OCI-LY7 (cell line): ENCODE results near the gene HBA2. TPM values are rescaled to one million over a fixed set of nuclear protein-coding genes. Genes with fewer than 3 reads are reported as not detected.
"Not testable (repeated sequence)": the region's sequence is repeated elsewhere in the genome, so short reads cannot be mapped to it uniquely, and the experiment has no call there.

ENCODE experiments used
- BruUV-seq: library from RNA; stranded (reverse); fragments of 400-500 nt; replicated peaks from 2 replicates; lab custom pipeline; 2021; lab: Mats Ljungman, UMichigan
- CTCF ChIA-PET: fragments of 300-600 bp; sonication (Branson Sonifier 250); formaldehyde crosslinking; loops from one replicate; lab custom pipeline; 2022; ENCODE audit warnings: antibody characterized with exemption; ENCODE audit not compliant: unreplicated experiment; lab: Charles Lee
- POLR2A ChIA-PET: fragments of 300-600 bp; sonication (Branson Sonifier 250); formaldehyde crosslinking; loops from one replicate; lab custom pipeline; 2022; ENCODE audit warnings: antibody characterized with exemption; lab: Charles Lee
- DNase-seq: peaks from one replicate; pipeline ENCODE4 v3.0.0-alpha.2; 2015; ENCODE audit warnings: low spot score
- H2AFZ ChIP-seq: fragments of 200-600 bp; sonication (generic), shearing (Covaris generic); 2 replicates; pipeline ENCODE4 v1.6.1; 2014; ENCODE audit warnings: mild to moderate bottlenecking, antibody characterized with exemption, low read length, moderate library complexity
- H3K27ac ChIP-seq: fragments of 200-600 bp; sonication (generic); 2 replicates; pipeline ENCODE4 v1.5.1; 2014; ENCODE audit warnings: mixed run types, low read depth, mild to moderate bottlenecking, moderate library complexity, low read length, inconsistent platforms; ENCODE audit not compliant: poor library complexity, severe bottlenecking
- H3K36me3 ChIP-seq: fragments of 200-600 bp; sonication (generic); 2 replicates; pipeline ENCODE4 v1.6.1; 2014; ENCODE audit warnings: mild to moderate bottlenecking, antibody characterized with exemption, low read length, moderate library complexity, mixed read lengths; ENCODE audit not compliant: insufficient read depth
- H3K4me1 ChIP-seq: fragments of 200-600 bp; sonication (generic); 2 replicates; pipeline ENCODE4 v1.5.1; 2014; ENCODE audit warnings: mild to moderate bottlenecking, low read length; ENCODE audit not compliant: insufficient read depth, poor library complexity, severe bottlenecking
- H3K4me2 ChIP-seq: fragments of 200-600 bp; sonication (generic); 2 replicates; pipeline ENCODE4 v1.6.1; 2014; ENCODE audit warnings: mild to moderate bottlenecking, low read length
- H3K4me3 ChIP-seq: fragments of 200-600 bp; sonication (generic); 2 replicates; pipeline ENCODE4 v1.5.1; 2014; ENCODE audit warnings: mild to moderate bottlenecking, low read depth, low read length; ENCODE audit not compliant: poor library complexity, severe bottlenecking
- H3K79me2 ChIP-seq: fragments of 200-600 bp; sonication (generic); 2 replicates; pipeline ENCODE4 v1.6.1; 2016; ENCODE audit warnings: low read depth, mild to moderate bottlenecking, low read length, moderate library complexity, mixed read lengths; ENCODE audit not compliant: insufficient read depth
- H3K9me2 ChIP-seq: fragments of 200-600 bp; sonication (generic); 2 replicates; pipeline ENCODE4 v1.6.1; 2016; ENCODE audit warnings: mild to moderate bottlenecking, low read length, mixed read lengths; ENCODE audit not compliant: insufficient read depth
- H3K9me3 ChIP-seq: fragments of 200-600 bp; sonication (generic); 2 replicates; pipeline ENCODE4 v1.6.1; 2014; ENCODE audit warnings: mild to moderate bottlenecking, mixed run types, low read length, mixed read lengths
- H4K20me1 ChIP-seq: fragments of 200-600 bp; sonication (generic); 2 replicates; pipeline ENCODE4 v1.6.1; 2014; ENCODE audit warnings: mild to moderate bottlenecking, antibody characterized with exemption, low read length, moderate library complexity, mixed read lengths; ENCODE audit not compliant: insufficient read depth
- EZH2phosphoT487 ChIP-seq: fragments of 200-600 bp; sonication (generic); IDR thresholded peaks from 2 replicates; pipeline ENCODE4 v1.6.1; 2018; ENCODE audit warnings: low read depth, borderline replicate concordance, mild to moderate bottlenecking, mixed run types, antibody characterized with exemption, low read length, moderate library complexity, mixed read lengths
- intact Hi-C: fragments of 100-400 bp; cut with micrococcal nuclease; formaldehyde crosslinking; loops from one replicate; pipeline ENCODE4 v1.10.0; 2022; ENCODE audit not compliant: unreplicated experiment
- small RNA-seq: library from RNA; depleted of rRNA; stranded (forward); fragments of <200 nt; gene quantifications from one replicate; pipeline ENCODE3, GENCODE V24; 2014
- total RNA-seq, 2 experiments: library from RNA; depleted of rRNA in 1 of 2; stranded (reverse); fragments of >200 nt in 1 of 2; shearing (Covaris generic) in 1 of 2; gene quantifications; 2 replicates each; pipeline ENCODE4 v1.2.3, GENCODE V29; 2014 to 2022
- TF ChIP-seq, protein P1 (sequence below): fragments of 200-600 bp; sonication (generic); conservative IDR thresholded peaks from 2 replicates; pipeline ENCODE4 v1.5.1; 2014; ENCODE audit warnings: mild to moderate bottlenecking, antibody characterized with exemption, low read length, moderate library complexity, mixed read lengths

Gene HBA2
- total RNA-seq, 2 experiments from 2014 or later, result not detected

DNA sequence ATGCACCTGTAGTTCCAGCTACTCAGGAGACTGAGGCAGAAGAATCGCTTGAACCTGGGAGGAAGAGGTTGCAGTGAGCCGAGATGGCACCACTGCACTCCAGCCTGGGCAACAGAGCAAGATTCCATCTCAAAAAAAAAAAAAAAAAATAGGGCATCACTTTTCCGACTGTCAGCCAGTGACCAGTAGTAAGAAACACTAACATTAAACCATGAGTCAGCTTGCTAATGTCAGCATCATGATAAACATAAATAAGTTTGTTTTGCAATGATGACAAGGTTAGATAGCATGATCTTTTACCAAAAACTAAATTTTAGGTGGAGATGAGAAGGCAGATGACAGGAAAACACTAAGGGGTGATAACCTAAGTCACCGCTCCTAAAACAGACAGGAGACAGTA lies 36.7 kb downstream of the HBA2 start:
- DNase-seq, H3K79me2 ChIP-seq, H4K20me1 ChIP-seq, H3K27ac ChIP-seq, POLR2A ChIA-PET, H3K9me2 ChIP-seq, CTCF ChIA-PET, H3K4me1 ChIP-seq, H3K9me3 ChIP-seq, H3K4me3 ChIP-seq, H2AFZ ChIP-seq, H3K4me2 ChIP-seq, BruUV-seq, intact Hi-C loops: not testable (repeated sequence)
- H3K36me3 ChIP-seq, result peaks cover 96% of the 10 kb centered on the region

DNA sequence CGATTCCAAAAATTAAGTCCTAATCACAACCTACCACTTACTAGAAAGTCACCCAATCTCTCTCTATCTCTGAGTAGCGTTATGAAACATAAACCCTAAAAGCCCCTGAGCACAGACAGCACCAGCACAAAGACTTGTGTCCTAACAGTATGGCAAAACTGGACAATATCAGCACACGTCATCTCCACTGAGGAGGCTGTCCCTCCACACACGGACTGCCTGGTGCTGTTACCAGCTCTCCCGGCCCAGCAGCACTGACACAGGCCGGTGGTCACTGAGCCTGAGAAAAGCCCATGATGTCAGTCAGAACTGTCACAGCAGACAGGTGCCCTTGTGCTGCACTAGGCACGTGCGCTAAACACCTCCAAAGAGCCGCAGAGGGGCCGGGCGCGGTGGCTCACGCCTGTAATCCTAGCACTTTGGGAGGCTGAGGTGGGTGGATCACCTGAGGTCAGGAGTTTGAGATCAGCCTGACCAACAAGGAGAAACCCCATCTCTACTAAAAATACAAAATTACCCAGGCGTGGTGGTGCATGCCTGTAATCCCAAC lies 39.0 kb downstream of the HBA2 start:
- POLR2A ChIA-PET, H2AFZ ChIP-seq, H3K27ac ChIP-seq, H4K20me1 ChIP-seq, BruUV-seq, H3K4me2 ChIP-seq, H3K4me3 ChIP-seq, intact Hi-C loops, DNase-seq, H3K9me3 ChIP-seq, H3K4me1 ChIP-seq, CTCF ChIA-PET, H3K9me2 ChIP-seq, H3K79me2 ChIP-seq: not testable (repeated sequence)
- H3K36me3 ChIP-seq, result peaks cover 96% of the 10 kb centered on the region

DNA sequence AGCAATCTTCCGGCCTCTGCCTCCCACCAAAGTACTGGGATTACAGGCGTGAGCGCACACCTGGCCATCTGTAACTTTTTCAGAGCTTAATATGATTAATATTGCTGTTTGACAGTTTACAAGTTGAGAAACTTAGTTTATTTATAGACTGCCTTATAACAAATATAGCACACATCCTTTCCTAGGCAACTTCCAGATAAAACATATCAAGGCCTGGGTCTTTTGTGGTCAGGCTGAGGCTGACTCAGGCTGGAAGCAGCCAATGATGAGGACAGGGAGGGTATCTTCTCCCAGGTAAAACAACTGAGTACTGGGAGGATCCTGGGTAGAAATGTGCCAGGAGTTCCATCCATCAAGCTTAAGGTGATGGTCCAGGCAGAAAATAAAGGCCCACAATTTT lies 40.3 kb downstream of the HBA2 start:
- Histone ChIP-seq H3K27ac (no peak overlapping the region), H4K20me1 (no peaks in the 10 kb centered on the region), H3K9me3 (no peaks in the 10 kb centered on the region), H3K4me2 (no peak overlapping the region), H3K9me2 (no peaks in the 10 kb centered on the region), H2AFZ (no peak overlapping the region), H3K4me3 (no peak overlapping the region), H3K79me2 (peaks cover 9% of the 10 kb centered on the region; the same call in 1 of the 2 replicates), H3K36me3 (peaks cover 97% of the 10 kb centered on the region), H3K4me1 (no peaks in the 10 kb centered on the region)
- intact Hi-C loops, result no loop called here
- BruUV-seq, result no TSS peak
- ChIA-PET CTCF (no interaction called here), POLR2A (no interaction called here)
- no peak for TF ChIP-seq EZH2phosphoT487
- no peak for DNase-seq

DNA sequence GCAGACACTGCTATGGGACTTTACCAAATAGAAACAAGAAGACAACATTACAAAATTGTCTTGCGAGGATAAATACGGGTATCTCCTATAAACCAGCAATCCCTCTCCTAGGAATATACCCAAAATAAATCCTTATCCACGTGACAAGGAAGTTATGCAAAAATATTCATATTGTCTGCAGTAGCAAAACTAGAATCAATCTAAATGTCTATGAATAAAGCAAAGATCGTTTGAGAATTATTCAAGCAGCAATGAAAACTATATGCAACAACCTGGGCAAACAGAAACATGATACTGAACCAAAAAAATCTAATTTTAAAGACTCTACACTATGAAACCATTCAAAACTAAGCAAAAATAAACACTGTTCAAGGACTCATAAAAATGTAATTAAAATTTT lies 47.3 kb downstream of the HBA2 start:
- intact Hi-C loops, result no loop called here
- POLR2A ChIA-PET, result interaction anchor here (1.0 kb wide), 1 partner anchor 14 kb away, joined by 3 read pairs; no protein-coding TSS in a partner anchor
- H3K9me2 ChIP-seq, result no peaks in the 10 kb centered on the region
- H2AFZ ChIP-seq, result no peak overlapping the region
- no peak for DNase-seq
- H3K4me1 ChIP-seq, result no peaks in the 10 kb centered on the region
- no peak overlapping the region for H3K4me2 ChIP-seq
- peaks cover 29% of the 10 kb centered on the region; the same call in 1 of the 2 replicates for H3K79me2 ChIP-seq
- peaks cover 5% of the 10 kb centered on the region; the same call in 1 of the 2 replicates for H4K20me1 ChIP-seq
- H3K36me3 ChIP-seq, result peaks cover 97% of the 10 kb centered on the region
- no peak overlapping the region for H3K27ac ChIP-seq
- CTCF ChIA-PET, result no interaction called here
- BruUV-seq, result TSS peak; percentile 37
- H3K9me3 ChIP-seq, result no peaks in the 10 kb centered on the region
- H3K4me3 ChIP-seq, result no peak overlapping the region
- TF ChIP-seq EZH2phosphoT487, result no peak
- TF ChIP-seq, protein P1, sequence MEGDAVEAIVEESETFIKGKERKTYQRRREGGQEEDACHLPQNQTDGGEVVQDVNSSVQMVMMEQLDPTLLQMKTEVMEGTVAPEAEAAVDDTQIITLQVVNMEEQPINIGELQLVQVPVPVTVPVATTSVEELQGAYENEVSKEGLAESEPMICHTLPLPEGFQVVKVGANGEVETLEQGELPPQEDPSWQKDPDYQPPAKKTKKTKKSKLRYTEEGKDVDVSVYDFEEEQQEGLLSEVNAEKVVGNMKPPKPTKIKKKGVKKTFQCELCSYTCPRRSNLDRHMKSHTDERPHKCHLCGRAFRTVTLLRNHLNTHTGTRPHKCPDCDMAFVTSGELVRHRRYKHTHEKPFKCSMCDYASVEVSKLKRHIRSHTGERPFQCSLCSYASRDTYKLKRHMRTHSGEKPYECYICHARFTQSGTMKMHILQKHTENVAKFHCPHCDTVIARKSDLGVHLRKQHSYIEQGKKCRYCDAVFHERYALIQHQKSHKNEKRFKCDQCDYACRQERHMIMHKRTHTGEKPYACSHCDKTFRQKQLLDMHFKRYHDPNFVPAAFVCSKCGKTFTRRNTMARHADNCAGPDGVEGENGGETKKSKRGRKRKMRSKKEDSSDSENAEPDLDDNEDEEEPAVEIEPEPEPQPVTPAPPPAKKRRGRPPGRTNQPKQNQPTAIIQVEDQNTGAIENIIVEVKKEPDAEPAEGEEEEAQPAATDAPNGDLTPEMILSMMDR, result no peak

Small RNAs within 50 kb of the gene (small RNA-seq; reads per million reads assigned to genes)
- not detected for gene RF00019

Other genes with a start within 250 kb of the HBA2 start
- 26.2 and 28.6 TPM in 2 replicates for gene POLR3K, start 119.3 kb upstream of the HBA2 start, total RNA-seq (2014; rRNA removed; shearing (Covaris generic))
- 73.6 and 74.1 TPM in 2 replicates for gene POLR3K, start 119.3 kb upstream of the HBA2 start, total RNA-seq (2022)
- gene SNRNP25, start 119.0 kb upstream of the HBA2 start, total RNA-seq (2014; rRNA removed; shearing (Covaris generic)), result 61.4 and 68.1 TPM in 2 replicates
- gene SNRNP25, start 119.0 kb upstream of the HBA2 start, total RNA-seq (2022), result 63.0 and 68.3 TPM in 2 replicates
- 0.10 and 0.13 TPM in 2 replicates for gene RHBDF1, start 100.2 kb upstream of the HBA2 start, total RNA-seq (2014; rRNA removed; shearing (Covaris generic))
- gene RHBDF1, start 100.2 kb upstream of the HBA2 start, total RNA-seq (2022), result 0.66 and 0.68 TPM in 2 replicates
- gene MPG, start 94.7 kb upstream of the HBA2 start, total RNA-seq (2014; rRNA removed; shearing (Covaris generic)), result 119 and 126 TPM in 2 replicates
- gene MPG, start 94.7 kb upstream of the HBA2 start, total RNA-seq (2022), result 54.2 and 58.1 TPM in 2 replicates
- gene NPRL3, start 34.2 kb upstream of the HBA2 start, total RNA-seq (2014; rRNA removed; shearing (Covaris generic)), result 12.8 and 14.2 TPM in 2 replicates
- gene NPRL3, start 34.2 kb upstream of the HBA2 start, total RNA-seq (2022), result 50.2 and 50.9 TPM in 2 replicates
- gene HBZ, start 20.2 kb upstream of the HBA2 start, total RNA-seq (2014; rRNA removed; shearing (Covaris generic)), result not detected in 2 replicates
- not detected in 2 replicates for gene HBZ, start 20.2 kb upstream of the HBA2 start, total RNA-seq (2022)
- not detected in 2 replicates for gene HBM, start 6.9 kb upstream of the HBA2 start, total RNA-seq (2014; rRNA removed; shearing (Covaris generic))
- not detected in 2 replicates for gene HBM, start 6.9 kb upstream of the HBA2 start, total RNA-seq (2022)
- not detected in 2 replicates for gene HBA1, start 3.8 kb downstream of the HBA2 start, total RNA-seq (2014; rRNA removed; shearing (Covaris generic))
- not detected in 2 replicates for gene HBA1, start 3.8 kb downstream of the HBA2 start, total RNA-seq (2022)
- not detected in 2 replicates for gene HBQ1, start 7.6 kb downstream of the HBA2 start, total RNA-seq (2014; rRNA removed; shearing (Covaris generic))
- gene HBQ1, start 7.6 kb downstream of the HBA2 start, total RNA-seq (2022), result not detected in 2 replicates
- gene LUC7L, start 56.6 kb downstream of the HBA2 start, total RNA-seq (2014; rRNA removed; shearing (Covaris generic)), result 90.5 and 92.6 TPM in 2 replicates
- gene LUC7L, start 56.6 kb downstream of the HBA2 start, total RNA-seq (2022), result 81.4 and 90.6 TPM in 2 replicates
- 8.1 and 10.9 TPM in 2 replicates for gene FAM234A, start 61.9 kb downstream of the HBA2 start, total RNA-seq (2014; rRNA removed; shearing (Covaris generic))
- gene FAM234A, start 61.9 kb downstream of the HBA2 start, total RNA-seq (2022), result 26.8 and 30.1 TPM in 2 replicates
- gene RGS11, start 103.1 kb downstream of the HBA2 start, total RNA-seq (2014; rRNA removed; shearing (Covaris generic)), result not detected in 2 replicates
- not detected in 2 replicates for gene RGS11, start 103.1 kb downstream of the HBA2 start, total RNA-seq (2022)
- gene ARHGDIG, start 107.7 kb downstream of the HBA2 start, total RNA-seq (2014; rRNA removed; shearing (Covaris generic)), result not detected in 2 replicates
- gene ARHGDIG, start 107.7 kb downstream of the HBA2 start, total RNA-seq (2022), result not detected in 2 replicates
- not detected in 2 replicates for gene PDIA2, start 110.3 kb downstream of the HBA2 start, total RNA-seq (2014; rRNA removed; shearing (Covaris generic))
- not detected in 2 replicates for gene PDIA2, start 110.3 kb downstream of the HBA2 start, total RNA-seq (2022)
- gene AXIN1, start 179.8 kb downstream of the HBA2 start, total RNA-seq (2014; rRNA removed; shearing (Covaris generic)), result 30.3 and 30.6 TPM in 2 replicates
- 29.0 and 29.8 TPM in 2 replicates for gene AXIN1, start 179.8 kb downstream of the HBA2 start, total RNA-seq (2022)
- gene MRPL28, start 197.7 kb downstream of the HBA2 start, total RNA-seq (2014; rRNA removed; shearing (Covaris generic)), result 113 and 134 TPM in 2 replicates
- gene MRPL28, start 197.7 kb downstream of the HBA2 start, total RNA-seq (2022), result 78.1 and 84.6 TPM in 2 replicates
- gene PGAP6, start 209.1 kb downstream of the HBA2 start, total RNA-seq (2014; rRNA removed; shearing (Covaris generic)), result 40.1 and 50.6 TPM in 2 replicates
- 34.3 and 41.2 TPM in 2 replicates for gene PGAP6, start 209.1 kb downstream of the HBA2 start, total RNA-seq (2022)
- gene NME4, start 224.3 kb downstream of the HBA2 start, total RNA-seq (2014; rRNA removed; shearing (Covaris generic)), result 25.0 and 28.3 TPM in 2 replicates
- 24.3 and 25.0 TPM in 2 replicates for gene NME4, start 224.3 kb downstream of the HBA2 start, total RNA-seq (2022)
- gene DECR2, start 229.0 kb downstream of the HBA2 start, total RNA-seq (2014; rRNA removed; shearing (Covaris generic)), result 7.5 and 8.0 TPM in 2 replicates
- 14.4 and 15.9 TPM in 2 replicates for gene DECR2, start 229.0 kb downstream of the HBA2 start, total RNA-seq (2022)